HG03442 (cell line): Measurements from ENCODE around the gene FMR1.

ENCODE experiments used
- ATAC-seq: cut with Tn5 transposase; IDR thresholded peaks from one replicate; pipeline ENCODE4 v1.9.1; 2021; ENCODE audit warnings: mild to moderate bottlenecking, moderate library complexity; ENCODE audit not compliant: unreplicated experiment

FMR1 gene

GRCh38 chrX:147914591-147914990, 2.9 kb downstream of the FMR1 start:
- ATAC-seq, result no peak

- no peak for ATAC-seq
These were observed 4.8 kb downstream of the FMR1 start for GRCh38 chrX:147916375-147916968.

GRCh38 chrX:147917700-147918695, 6.3 kb downstream of the FMR1 start:
- ATAC-seq, result peak; percentile 89

GRCh38 chrX:147920161-147920666, 8.5 kb downstream of the FMR1 start:
- ATAC-seq, result no peak

GRCh38 chrX:147923605-147924004, 11.9 kb downstream of the FMR1 start:
- no peak for ATAC-seq

GRCh38 chrX:147927256-147927655, 15.5 kb downstream of the FMR1 start:
- no peak for ATAC-seq

GRCh38 chrX:147933815-147934214, 22.1 kb downstream of the FMR1 start:
- ATAC-seq, result no peak

GRCh38 chrX:147935156-147935758, 23.5 kb downstream of the FMR1 start:
- no peak for ATAC-seq

GRCh38 chrX:147945286-147945685, 33.6 kb downstream of the FMR1 start:
- ATAC-seq, result no peak

GRCh38 chrX:147948531-147948930, 36.8 kb downstream of the FMR1 start:
- ATAC-seq, result no peak

GRCh38 chrX:147950352-147950751, 38.6 kb downstream of the FMR1 start:
- no peak for ATAC-seq

- no peak for ATAC-seq
These were observed 42.3 kb downstream of the FMR1 start for GRCh38 chrX:147953976-147954375.

GRCh38 chrX:147957291-147957690, 45.6 kb downstream of the FMR1 start:
- ATAC-seq, result no peak

GRCh38 chrX:147958291-147958690, 46.6 kb downstream of the FMR1 start:
- ATAC-seq, result no peak

- ATAC-seq, result no peak
These were observed 49.0 kb downstream of the FMR1 start for GRCh38 chrX:147960722-147961121.

GRCh38 chrX:147962476-147962875, 50.8 kb downstream of the FMR1 start:
- no peak for ATAC-seq

- ATAC-seq, result no peak
These were observed 67.2 kb downstream of the FMR1 start for GRCh38 chrX:147978931-147979330.

- ATAC-seq, result no peak
These were observed 69.5 kb downstream of the FMR1 start, which contains the start of gene FMR1NB for GRCh38 chrX:147981038-147981752. Gene FMR1NB (plus strand): TSS chrX:147981337. CDS start chrX:147981403, 66 bp downstream.
